Activated B cell treated with CpG ODN at 0.5 μM for 24 hours (primary cell): Measurements from ENCODE around the gene C20orf141. TPM values are rescaled to one million over a fixed set of nuclear protein-coding genes. Genes with fewer than 3 reads are reported as not detected.
"Not testable (repeated sequence)": the region's sequence is repeated elsewhere in the genome, so short reads cannot be mapped to it uniquely, and the experiment has no call there.

Source experiments
- ATAC-seq: fragments of 200-7000 bp; cut with Tn5 transposase; one replicate; pipeline ENCODE4 v1.10.0; 2021; ENCODE audit warnings: low read depth, mild to moderate bottlenecking, moderate library complexity
- CTCF ChIA-PET: fragments of 350-600 bp; sonication (Branson Sonifier 250); formaldehyde crosslinking; loops from one replicate; lab custom pipeline; 2021; ENCODE audit warnings: antibody characterized with exemption; lab: Charles Lee
- POLR2A ChIA-PET: fragments of 350-600 bp; sonication (Branson Sonifier 250); formaldehyde crosslinking; loops from one replicate; lab custom pipeline; 2021; ENCODE audit warnings: antibody characterized with exemption; lab: Charles Lee
- DNase-seq: peaks from one replicate; pipeline ENCODE4 v3.0.0; 2022
- H3K27ac Mint-ChIP-seq: one replicate; pipeline ENCODE4 v1.8.0; 2020; ENCODE audit warnings: mixed read lengths
- H3K27me3 Mint-ChIP-seq: one replicate; pipeline ENCODE4 v1.8.0; 2021; ENCODE audit warnings: mixed read lengths
- H3K36me3 Mint-ChIP-seq: one replicate; pipeline ENCODE4 v1.8.0; 2021; ENCODE audit warnings: low read depth, mixed read lengths
- H3K4me1 Mint-ChIP-seq: one replicate; pipeline ENCODE4 v1.8.0; 2021; ENCODE audit warnings: mixed read lengths
- H3K4me3 Mint-ChIP-seq: one replicate; pipeline ENCODE4 v1.8.0; 2020; ENCODE audit warnings: mild to moderate bottlenecking, mixed read lengths
- H3K9me3 Mint-ChIP-seq: one replicate; pipeline ENCODE4 v1.8.0; 2020; ENCODE audit warnings: mixed read lengths
- CTCF ChIP-seq: fragments of 200-600 bp; IDR thresholded peaks from one replicate; pipeline ENCODE4 v1.8.0; 2022; ENCODE audit warnings: antibody characterized with exemption, mild to moderate bottlenecking
- intact Hi-C: fragments of 100-400 bp; cut with micrococcal nuclease; formaldehyde crosslinking; loops from one replicate; pipeline ENCODE4 v1.15.1; 2024
- total RNA-seq: library from RNA; stranded (reverse); gene quantifications from 2 replicates; pipeline ENCODE4 v1.2.3, GENCODE V29; 2022

The C20orf141 gene
- total RNA-seq, 1 donor from 2014 or later: not detected

- H3K4me1 Mint-ChIP-seq: peaks cover 2% of the 10 kb centered on the region
- H3K4me3 Mint-ChIP-seq: no peak overlapping the region
- H3K27me3 Mint-ChIP-seq: peaks cover 38% of the 10 kb centered on the region
- TF ChIP-seq CTCF: no peak
- ChIA-PET POLR2A (interaction anchor here (1.6 kb wide), 1 partner anchor 19 kb away, joined by 7 read pairs; the partner anchor contains the start of genes PCED1A and VPS16), CTCF (no interaction called here)
- H3K27ac Mint-ChIP-seq: peak overlapping the region; percentile 24
- ATAC-seq: no peak
- no peaks in the 10 kb centered on the region for H3K36me3 Mint-ChIP-seq
- intact Hi-C loops: no loop called here
- no peak for DNase-seq
- no peaks in the 10 kb centered on the region for H3K9me3 Mint-ChIP-seq
Observed at GRCh38 chr20:2820896-2821869, 6.4 kb downstream of the C20orf141 start.

DNA sequence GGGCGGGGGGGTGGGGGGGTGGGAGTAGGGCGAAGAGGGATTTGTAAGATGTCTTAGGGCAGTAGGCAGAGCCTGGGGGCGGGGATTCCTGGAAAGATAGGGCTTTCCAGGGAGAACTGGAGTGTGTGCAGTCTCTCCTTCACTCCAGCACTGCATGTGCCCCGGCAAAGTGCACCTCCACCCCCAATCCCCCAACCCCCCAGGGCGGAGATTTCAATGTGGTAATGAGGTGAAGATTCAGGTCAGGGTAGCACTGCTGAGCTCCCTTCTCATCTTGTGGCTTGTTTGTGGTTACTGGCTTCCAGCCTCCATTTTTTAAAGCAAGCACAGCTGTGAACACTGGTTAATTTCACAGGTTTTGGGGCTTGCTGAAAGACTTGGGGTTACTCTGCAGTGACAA lies 7.3 kb downstream of the C20orf141 start:
- intact Hi-C loops: no loop called here
- no peak overlapping the region for H3K27ac Mint-ChIP-seq
- peaks cover 7% of the 10 kb centered on the region for H3K4me1 Mint-ChIP-seq
- ATAC-seq (no peak), DNase-seq (no peak)
- ChIA-PET CTCF (no interaction called here), POLR2A (interaction anchor here (1.6 kb wide), 1 partner anchor 19 kb away, joined by 7 read pairs; the partner anchor contains the start of genes PCED1A and VPS16)
- H3K4me3 Mint-ChIP-seq: no peak overlapping the region
- TF ChIP-seq CTCF: no peak
- H3K27me3 Mint-ChIP-seq: peaks cover 45% of the 10 kb centered on the region
- H3K9me3 Mint-ChIP-seq: no peaks in the 10 kb centered on the region
- no peaks in the 10 kb centered on the region for H3K36me3 Mint-ChIP-seq

DNA sequence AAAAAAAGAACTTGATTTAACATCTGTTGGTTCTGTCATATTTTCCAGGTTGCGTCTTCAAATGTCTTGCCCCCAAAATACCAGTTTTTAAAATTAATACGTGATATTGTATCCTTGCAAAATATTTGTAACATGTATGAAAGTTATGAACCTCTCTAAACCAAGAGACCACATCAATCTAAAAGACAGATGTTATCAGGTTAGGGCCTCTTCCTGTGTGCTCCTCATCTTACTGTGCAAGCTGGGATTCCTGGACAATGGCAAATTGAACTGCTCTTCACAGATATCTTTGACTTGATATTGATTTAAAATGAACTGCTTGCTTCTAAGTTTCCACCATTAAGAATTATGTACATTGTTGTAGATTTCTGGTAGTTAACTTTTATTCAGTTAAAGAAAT lies 11.0 kb downstream of the C20orf141 start:
- no peak for ATAC-seq
- Mint-ChIP-seq H3K9me3 (no peaks in the 10 kb centered on the region), H3K27me3 (peaks cover 31% of the 10 kb centered on the region), H3K27ac (no peak overlapping the region), H3K36me3 (no peaks in the 10 kb centered on the region), H3K4me1 (peaks cover 7% of the 10 kb centered on the region), H3K4me3 (no peak overlapping the region)
- CTCF ChIA-PET: no interaction called here
- TF ChIP-seq CTCF: no peak
- POLR2A ChIA-PET: no interaction called here
- intact Hi-C loops: no loop called here
- no peak for DNase-seq

DNA sequence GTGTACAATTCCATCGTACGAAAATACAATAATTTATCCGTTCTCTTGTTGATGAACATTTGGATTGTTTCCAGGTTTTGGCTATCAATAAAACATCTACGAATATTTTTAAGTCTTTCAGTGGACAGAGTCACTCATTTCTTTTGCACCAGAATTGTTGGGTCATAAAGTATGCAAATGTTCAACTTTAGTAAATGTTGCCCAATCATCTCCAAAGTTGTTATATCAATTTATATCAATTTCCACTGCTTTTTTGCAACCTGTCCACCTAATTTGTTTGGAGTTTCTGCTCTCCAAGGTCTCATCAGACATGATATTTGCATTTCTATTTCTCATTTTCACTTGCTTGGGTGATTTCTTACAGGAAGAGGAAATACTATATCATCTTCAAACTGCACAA lies 11.9 kb downstream of the C20orf141 start:
- no peak overlapping the region for H3K4me3 Mint-ChIP-seq
- peaks cover 27% of the 10 kb centered on the region for H3K27me3 Mint-ChIP-seq
- ChIA-PET CTCF (no interaction called here), POLR2A (no interaction called here)
- no peak for TF ChIP-seq CTCF
- H3K4me1 Mint-ChIP-seq: peaks cover 7% of the 10 kb centered on the region
- intact Hi-C loops: no loop called here
- no peak overlapping the region for H3K27ac Mint-ChIP-seq
- no peak for DNase-seq
- no peak for ATAC-seq
- no peaks in the 10 kb centered on the region for H3K36me3 Mint-ChIP-seq
- no peaks in the 10 kb centered on the region for H3K9me3 Mint-ChIP-seq

GRCh38 chr20:2829376-2829775 lies 14.6 kb downstream of the C20orf141 start:
- CTCF ChIA-PET: no interaction called here
- DNase-seq (no peak), ATAC-seq (no peak)
- Mint-ChIP-seq H3K36me3 (no peaks in the 10 kb centered on the region), H3K4me1 (peaks cover 11% of the 10 kb centered on the region), H3K9me3 (no peaks in the 10 kb centered on the region), H3K27me3 (peaks cover 25% of the 10 kb centered on the region), H3K4me3 (no peak overlapping the region), H3K27ac (no peak overlapping the region)
- TF ChIP-seq CTCF: no peak
- intact Hi-C loops: no loop called here
- POLR2A ChIA-PET: no interaction called here

GRCh38 chr20:2831206-2831605 lies 16.4 kb downstream of the C20orf141 start:
- CTCF ChIA-PET, H3K27ac Mint-ChIP-seq, ATAC-seq, DNase-seq, intact Hi-C loops, H3K36me3 Mint-ChIP-seq, H3K4me3 Mint-ChIP-seq, POLR2A ChIA-PET, H3K9me3 Mint-ChIP-seq: not testable (repeated sequence)
- Mint-ChIP-seq H3K27me3 (peaks cover 20% of the 10 kb centered on the region), H3K4me1 (peaks cover 11% of the 10 kb centered on the region)
